HG03342 (cell line): Measurements from ENCODE around the gene SMC4.

Experiments
- ATAC-seq: cut with Tn5 transposase; IDR thresholded peaks from one replicate; pipeline ENCODE4 v1.9.1; 2021; ENCODE audit warnings: mild to moderate bottlenecking, moderate library complexity; ENCODE audit not compliant: unreplicated experiment

Gene SMC4

GRCh38 chr3:160473978-160474377, 74.5 kb downstream of the SMC4 start:
- ATAC-seq = no peak

- ATAC-seq = no peak
Observed at GRCh38 chr3:160474416-160474838, 75.0 kb downstream of the SMC4 start.

DNA sequence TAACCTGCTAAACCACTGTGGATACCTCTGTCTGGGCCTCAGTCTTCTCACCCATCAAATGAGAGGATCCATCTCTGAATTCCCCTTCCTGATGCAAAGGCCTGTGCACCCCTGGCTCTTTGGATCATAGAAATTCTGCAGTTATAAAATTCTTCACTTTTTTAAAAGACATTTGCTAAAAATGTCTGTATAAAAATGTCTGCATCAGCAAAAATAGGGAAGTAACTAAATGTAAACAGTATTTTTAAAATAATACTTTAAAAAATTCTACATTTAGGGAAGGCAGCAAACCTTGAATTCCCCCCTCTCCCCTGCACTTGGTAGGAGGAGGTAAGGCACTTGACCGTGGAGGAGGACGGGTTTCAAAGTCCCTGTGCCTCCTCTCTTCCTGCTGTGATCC, 75.7 kb downstream of the SMC4 start:
- ATAC-seq = no peak

DNA sequence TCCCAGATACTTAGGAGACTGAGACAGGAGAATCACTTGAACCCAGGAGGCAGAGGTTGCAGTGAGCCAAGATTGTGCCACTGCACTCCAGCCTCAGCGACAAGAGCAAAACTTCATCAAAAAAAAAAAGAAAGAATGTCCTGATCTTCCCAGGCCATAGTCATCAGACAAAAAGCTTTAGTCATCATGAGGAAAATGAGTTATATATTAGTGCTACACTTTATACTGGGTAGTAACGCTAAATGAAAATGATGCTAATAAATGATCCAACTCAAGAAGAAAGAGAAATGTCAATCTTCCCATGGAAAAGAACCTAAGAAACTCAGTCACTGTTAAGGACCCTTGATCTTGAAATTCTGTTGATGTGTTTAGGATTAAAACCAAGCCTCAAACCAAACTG, 76.4 kb downstream of the SMC4 start:
- no peak for ATAC-seq

- no peak for ATAC-seq
Observed at GRCh38 chr3:160477750-160478149, 78.3 kb downstream of the SMC4 start.

DNA sequence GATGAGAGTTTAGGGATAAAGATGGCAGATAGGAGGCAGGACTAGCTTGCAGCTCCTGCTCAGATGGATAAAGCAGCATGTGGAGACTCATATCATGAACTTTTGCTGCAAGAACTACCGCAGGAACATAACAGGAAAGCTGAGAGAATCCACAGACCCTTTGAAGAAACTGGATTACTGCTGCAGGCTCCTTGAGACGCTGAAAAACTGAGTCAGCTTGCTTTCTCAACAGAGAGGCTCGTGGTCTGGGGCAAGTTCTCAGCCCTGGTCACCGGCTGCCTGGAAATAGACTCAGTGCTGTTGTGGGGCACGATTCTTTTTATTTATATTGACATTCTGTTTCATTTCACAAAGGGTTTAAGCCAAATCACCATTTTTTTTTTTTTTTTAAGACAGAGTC, 78.9 kb downstream of the SMC4 start:
- no peak for ATAC-seq

- ATAC-seq = no peak
Observed at GRCh38 chr3:160479376-160479775, 79.9 kb downstream of the SMC4 start.

DNA sequence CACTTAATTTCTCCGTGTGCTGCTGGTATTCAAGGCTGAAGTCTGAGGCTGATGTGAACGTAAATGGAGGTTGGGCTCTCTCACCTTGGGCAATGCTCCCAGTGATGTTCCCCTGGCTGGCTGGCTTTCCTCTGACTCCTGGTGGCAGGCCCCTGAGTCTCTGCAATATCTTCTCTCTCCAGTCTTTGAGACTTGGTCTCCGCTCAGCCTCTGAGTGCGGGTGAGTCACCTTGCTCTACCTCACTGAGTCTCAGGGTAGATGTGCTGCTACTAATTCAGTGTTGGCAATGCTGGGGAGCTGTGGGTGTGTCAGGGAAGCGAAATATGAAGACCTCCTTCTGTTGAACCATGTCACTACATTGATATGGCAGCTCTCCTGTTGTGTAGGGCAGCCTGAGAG, 81.5 kb downstream of the SMC4 start:
- no peak for ATAC-seq

- ATAC-seq = no peak
Observed at GRCh38 chr3:160481856-160482255, 82.4 kb downstream of the SMC4 start.

- no peak for ATAC-seq
Observed at GRCh38 chr3:160482796-160483195, 83.3 kb downstream of the SMC4 start.
